HUDEP-2 (cell line): ENCODE data around the gene SEMA4D.

Source experiments
- DNase-seq, 76 experiments: peaks; one replicate each; lab custom pipeline; 2025; ENCODE audit not compliant: unreplicated experiment in 76 of 76; lab: John Stamatoyannopoulos, UW

SEMA4D gene, protein sequence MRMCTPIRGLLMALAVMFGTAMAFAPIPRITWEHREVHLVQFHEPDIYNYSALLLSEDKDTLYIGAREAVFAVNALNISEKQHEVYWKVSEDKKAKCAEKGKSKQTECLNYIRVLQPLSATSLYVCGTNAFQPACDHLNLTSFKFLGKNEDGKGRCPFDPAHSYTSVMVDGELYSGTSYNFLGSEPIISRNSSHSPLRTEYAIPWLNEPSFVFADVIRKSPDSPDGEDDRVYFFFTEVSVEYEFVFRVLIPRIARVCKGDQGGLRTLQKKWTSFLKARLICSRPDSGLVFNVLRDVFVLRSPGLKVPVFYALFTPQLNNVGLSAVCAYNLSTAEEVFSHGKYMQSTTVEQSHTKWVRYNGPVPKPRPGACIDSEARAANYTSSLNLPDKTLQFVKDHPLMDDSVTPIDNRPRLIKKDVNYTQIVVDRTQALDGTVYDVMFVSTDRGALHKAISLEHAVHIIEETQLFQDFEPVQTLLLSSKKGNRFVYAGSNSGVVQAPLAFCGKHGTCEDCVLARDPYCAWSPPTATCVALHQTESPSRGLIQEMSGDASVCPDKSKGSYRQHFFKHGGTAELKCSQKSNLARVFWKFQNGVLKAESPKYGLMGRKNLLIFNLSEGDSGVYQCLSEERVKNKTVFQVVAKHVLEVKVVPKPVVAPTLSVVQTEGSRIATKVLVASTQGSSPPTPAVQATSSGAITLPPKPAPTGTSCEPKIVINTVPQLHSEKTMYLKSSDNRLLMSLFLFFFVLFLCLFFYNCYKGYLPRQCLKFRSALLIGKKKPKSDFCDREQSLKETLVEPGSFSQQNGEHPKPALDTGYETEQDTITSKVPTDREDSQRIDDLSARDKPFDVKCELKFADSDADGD

DNA sequence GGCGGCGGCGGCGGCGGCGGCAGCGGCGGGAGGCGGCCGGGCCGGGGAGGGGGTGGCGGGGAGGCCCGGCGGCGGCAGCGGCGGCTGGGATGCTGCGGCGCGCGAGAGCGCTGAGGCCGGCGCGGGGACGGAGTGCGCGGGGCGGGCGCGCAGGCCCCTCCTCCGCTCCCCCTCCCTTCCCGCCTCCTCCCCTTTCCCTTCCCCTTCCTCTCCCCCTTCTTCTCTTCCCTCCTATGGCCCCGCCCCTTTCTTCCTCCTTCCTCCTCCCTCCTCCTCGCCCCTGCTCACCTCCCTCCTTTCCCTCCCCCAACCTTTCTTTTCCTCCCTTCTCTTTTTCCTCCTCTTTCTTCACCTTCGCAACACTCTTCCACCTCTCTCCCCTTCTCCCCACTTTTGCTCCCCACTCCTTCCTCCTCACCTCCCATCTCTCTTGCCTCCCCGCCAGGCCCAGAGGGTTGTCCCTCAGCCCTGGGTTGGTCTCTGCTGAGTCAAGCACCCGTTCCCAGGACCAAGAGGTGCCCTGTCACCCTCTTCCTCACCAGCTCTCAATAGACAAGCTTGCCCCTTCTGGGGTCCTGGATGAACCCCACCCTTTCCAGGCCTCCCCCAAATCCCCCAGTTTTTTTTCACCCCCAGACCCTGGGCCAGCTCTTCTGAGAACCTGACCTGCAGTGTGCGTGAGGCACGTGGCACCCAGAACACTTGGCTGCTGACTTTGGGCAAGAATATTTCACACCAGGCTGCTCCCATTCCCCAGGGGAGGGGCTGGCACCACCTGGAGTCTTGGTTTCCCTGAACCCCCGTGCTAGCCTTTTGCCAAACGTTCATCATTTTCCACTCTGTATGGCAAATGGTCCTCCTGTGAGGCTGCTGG lies at the start of gene SEMA4D:
Gene SEMA4D, minus strand, starts transcription at position 136 of the 874 bp plus-strand sequence. CDS start 92,657 bp downstream, outside the sequence.
- peak in 26 of 76 experiments; percentile 2 to 72 (median 38) for DNase-seq

DNA sequence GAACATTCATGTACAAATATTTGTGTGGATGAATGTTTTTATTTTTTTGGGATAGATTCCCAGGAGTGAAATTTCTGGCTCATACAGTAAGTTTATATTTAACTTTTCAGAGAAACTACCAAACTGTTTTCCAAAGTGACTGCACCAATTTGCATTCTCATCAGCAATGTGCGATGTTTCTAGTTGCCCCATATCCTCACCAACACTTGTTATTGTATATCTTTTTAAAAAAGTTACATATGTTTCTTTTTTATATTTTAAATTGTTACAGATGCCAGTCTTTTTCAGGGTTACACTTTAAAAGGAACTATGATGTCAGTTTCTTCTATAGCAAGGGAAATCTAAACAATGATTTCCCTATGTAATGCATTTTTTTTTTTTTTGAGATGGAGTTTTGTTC lies 49.1 kb upstream of the SEMA4D start:
- DNase-seq = no peak

DNA sequence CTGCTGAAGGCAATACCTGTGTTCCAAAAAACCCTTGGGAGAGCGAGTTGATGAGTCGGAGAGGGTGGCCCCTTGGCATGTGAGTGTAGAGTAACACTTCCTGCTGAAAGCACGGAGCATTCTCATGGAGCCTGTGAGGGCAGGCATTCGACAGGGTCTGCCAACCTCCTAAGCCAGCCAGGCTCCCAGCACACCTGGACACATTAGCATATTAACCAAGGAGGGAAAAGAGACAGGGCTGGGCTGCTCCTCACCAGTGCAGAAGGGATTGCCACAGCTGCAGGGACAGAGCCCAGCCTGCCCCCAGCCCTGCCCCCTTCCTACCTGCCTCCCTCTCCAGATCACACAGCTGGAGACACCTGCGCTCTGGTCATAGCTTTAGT lies 46.4 kb upstream of the SEMA4D start:
- no peak for DNase-seq

DNA sequence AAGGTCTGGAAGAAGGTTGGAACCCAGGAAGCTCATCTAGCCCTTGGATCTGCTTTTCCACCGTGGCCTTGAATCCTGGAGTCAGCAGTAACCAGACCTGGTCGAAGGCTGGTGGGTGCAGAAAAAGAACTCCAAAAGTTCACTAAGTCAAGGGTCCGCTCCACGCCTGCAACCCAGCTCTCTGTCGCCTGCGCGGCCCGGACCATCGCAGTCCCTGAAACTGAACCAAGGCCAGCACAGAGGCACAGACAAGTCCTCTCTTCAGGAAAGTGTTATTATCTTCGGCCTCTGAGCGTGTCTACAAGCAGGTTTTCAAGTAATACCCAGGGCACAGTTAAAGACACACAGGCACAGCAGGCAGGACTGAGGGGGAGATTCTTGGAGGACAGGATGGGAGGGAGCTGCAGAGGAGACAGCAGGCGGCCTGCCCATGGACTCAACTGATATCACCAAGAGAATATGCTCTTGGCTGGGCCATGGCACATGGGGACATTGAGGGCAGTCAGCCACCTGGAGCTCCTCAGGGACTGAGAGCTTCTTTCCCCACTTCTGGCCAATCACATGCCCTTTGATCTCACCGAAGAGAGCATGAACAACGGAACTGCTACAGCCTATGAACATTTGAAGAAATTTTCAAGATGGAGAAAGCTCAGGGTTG lies 45.8 kb upstream of the SEMA4D start:
- no peak for DNase-seq

DNA sequence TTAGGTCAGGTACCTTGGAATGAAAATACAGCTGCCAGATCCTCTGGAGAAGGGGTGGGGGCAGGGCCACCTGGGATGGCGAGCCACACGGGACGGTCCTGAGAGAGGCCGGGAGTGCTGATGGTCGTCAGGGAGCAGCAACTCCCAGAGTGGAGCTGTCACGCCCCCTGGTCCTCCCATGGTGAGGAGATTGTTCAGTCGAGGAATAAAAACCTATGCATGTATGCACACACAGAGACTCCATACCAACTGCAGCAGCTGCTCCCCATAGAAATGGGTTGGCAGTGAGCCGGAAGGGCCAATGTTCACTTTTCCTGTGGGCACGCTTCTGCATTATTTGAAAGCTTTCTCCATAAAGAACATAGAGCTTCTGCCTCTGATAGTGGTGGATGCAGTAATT lies 45.2 kb upstream of the SEMA4D start:
- DNase-seq = no peak

DNA sequence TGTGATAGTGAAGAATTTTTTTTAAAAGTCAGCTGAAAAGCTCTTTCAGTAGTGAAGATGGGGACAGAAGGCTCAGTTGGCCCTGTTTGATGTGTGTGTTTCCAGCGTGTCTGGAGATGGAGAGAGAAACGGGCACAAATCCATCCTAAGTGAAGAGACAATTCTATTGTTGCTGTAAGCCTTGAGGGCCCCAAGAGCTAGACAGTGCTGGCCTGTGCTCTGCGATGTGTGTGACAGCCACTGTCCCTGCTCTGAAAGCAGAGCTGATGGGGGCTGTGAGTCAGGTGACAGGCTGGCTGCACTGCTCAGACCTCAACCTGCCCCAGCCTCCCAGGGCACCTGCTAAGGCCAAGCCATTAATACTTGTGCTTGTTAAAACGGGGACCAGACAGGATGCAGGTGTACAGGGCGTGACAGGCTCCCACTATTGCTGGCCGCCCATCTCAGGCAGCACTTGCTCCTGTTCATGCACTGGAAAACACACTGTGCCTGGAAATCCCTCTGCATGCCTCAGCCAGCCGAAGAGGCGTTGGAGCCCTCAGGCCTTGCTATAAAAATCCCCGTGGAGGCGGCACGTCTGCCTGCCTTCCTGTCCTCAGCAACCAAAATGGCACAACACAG lies 44.6 kb upstream of the SEMA4D start:
- no peak for DNase-seq

DNA sequence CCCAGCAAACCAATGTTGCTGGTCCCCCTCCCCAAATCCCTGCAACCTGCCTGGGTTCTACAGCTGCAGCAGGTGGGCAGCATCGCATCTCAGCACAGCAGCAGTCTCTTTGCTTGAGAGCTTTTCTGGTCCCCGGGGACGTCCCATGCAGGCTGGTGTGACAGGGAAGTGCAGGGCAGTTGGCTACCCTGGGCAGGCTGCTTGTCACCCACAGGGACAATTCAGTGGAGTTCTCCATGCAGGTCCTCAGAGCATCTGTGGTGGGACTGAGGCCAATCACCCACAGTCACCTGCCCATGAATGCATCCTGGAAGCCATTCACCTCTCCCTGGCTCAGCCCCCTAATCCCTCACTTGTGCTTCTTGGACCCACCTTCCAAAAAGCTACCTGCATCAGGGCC lies 43.9 kb upstream of the SEMA4D start:
- no peak for DNase-seq

DNA sequence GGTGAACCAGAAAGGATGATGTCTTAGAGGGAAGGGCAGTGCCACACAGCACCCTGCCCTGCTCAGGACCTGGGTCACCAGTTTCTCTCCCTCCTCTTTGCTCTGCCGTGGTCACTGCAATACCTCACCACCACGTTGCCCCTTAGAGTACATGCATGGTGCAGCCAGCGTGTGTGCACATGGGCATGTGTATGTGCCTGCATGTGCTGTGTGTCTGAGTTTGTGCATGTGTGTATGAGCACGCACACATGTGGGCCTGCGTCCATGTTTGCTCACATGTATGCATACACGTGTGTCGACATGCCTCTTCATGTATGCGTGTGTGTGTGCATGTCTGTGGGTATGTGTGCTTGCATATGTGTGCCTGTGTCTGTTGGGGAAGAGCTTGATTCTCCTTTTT lies 41.5 kb upstream of the SEMA4D start:
- no peak for DNase-seq

DNA sequence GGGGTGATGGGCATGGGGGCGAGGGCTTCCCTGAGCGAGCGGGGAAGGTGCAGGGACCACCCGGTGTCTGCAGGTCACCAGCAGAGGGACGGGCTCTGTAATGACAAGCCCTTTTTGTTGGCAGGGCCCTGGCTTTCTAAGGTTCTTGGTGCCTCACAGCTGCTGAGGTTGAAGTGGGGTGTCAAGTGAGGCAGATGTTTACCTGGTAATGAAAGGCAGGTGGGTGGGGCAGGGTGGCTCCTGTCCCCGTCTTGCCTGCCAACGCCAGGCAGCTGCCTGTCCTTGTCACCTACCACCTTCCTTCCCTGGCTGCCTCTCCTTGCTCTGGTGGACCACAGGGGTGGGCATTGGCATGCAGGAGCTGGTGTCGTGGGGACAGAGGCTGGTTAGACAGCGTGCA lies 41.0 kb upstream of the SEMA4D start:
- DNase-seq = no peak

DNA sequence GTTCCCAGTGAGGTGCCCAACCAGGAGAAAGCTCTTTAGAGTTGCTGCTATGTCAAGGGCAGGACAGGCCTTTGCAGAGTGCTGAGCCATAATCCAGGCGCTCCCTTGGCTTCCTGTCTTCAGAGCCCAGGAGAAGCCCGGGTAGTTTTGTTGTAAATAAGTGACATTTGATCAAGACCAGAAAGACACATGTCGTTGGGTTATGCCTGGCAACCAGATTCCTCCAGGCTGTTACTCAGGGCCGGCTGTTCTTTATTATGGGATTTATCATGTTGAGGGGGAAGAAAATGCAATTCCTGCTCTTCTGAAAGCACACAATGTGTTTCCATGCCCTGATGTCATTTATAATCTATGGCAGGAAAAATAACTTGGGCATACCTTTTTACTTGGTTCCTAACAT lies 39.3 kb upstream of the SEMA4D start:
- DNase-seq = no peak

DNA sequence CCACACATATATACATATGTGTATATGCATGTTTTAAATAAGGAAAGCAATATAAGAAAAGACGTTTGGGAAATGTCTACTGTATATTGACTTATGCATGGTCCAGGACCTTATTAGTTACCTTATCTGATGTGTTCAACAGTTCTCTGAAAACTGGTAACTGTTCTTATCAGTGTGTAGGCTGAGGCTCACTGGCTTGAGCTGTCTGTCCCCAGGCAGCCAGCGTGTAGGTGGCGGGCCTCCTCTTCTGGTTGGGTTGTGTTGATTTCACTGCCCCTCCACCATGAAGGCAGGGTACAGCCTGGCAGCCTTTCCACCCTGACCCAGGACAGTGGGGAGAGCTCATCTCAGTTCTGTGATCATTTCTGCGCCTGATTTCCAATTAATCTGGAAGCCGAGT lies 38.7 kb upstream of the SEMA4D start:
- peak in 23 of 76 experiments; percentile 0 to 71 (median 34) for DNase-seq

DNA sequence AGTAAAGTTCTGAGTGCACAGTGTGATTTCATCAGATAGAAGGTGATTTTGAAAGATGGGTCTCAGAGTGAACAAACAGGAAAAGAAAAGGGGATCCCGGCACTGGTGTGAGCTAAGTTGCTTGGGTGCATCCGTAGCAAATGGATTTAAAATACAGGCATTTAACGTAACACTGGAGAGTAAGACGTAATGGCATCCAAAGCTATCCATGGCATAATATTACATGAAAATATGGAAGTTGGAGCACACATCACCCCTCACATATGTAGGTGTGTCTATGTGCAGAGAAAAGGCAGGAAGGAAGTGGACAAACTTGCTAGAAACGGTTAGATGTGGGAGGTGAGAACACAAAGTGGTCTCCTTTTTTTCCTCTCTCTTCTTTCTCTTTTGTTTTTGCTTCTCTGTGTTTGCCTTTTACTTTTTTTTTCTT lies 38.2 kb upstream of the SEMA4D start:
- peak in 2 of 76 experiments; percentile 11 to 34 for DNase-seq

DNA sequence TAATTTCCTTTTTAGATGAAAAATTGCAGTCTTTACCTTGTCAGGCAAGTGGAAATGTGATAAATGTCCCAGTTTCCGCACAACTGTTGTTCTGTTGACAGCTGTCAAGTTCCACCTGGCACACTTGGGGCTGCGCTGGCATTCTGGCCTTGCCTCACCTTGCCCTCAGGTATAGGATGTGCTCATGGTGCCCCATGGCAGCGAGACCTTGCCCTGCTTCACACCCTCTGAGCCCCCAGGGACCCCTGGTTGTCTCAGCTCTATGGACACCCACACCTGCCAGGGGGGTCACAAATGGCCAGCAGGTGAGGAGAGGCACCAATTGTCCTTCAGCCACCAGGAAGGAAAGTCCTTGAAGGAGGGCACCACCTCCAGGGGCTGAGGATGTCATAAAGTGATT lies 37.5 kb upstream of the SEMA4D start:
- no peak for DNase-seq

DNA sequence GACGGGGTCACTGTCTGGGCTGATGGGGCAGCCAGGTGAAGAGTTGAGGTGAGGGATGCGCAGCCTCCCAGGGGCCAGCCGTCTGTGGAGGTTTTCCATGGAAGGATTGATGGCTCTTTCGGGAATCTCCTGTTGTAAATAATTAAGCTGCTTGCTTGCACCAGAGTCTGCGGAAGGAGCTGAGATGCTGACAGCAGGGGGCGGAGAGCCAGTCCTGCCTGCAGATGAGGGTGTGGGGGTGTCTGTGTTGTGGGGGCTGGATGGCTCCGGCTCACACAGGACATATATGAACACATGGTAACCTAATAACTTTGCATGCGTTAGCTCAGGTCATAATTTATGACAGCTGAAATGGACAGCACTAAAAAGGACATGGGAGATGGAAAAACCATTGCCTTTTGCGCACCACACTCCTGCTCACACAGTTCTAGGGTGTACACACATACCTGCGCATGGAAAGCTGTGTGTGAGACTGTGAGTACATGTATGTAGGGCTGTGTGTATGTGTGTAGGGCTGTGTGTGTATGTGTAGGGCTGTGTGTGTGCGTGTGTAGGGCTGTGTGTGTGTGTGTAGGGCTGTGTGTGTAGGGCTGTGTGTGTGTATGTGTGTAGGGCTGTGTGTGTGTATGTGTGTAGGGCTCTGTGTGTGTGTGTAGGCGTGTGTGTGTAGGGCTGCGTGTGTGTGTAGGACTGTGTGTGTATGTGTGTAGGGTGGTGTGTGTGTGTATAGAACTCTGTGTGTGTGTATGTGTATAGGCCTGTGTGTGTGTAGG lies 36.8 kb upstream of the SEMA4D start:
- DNase-seq = no peak

DNA sequence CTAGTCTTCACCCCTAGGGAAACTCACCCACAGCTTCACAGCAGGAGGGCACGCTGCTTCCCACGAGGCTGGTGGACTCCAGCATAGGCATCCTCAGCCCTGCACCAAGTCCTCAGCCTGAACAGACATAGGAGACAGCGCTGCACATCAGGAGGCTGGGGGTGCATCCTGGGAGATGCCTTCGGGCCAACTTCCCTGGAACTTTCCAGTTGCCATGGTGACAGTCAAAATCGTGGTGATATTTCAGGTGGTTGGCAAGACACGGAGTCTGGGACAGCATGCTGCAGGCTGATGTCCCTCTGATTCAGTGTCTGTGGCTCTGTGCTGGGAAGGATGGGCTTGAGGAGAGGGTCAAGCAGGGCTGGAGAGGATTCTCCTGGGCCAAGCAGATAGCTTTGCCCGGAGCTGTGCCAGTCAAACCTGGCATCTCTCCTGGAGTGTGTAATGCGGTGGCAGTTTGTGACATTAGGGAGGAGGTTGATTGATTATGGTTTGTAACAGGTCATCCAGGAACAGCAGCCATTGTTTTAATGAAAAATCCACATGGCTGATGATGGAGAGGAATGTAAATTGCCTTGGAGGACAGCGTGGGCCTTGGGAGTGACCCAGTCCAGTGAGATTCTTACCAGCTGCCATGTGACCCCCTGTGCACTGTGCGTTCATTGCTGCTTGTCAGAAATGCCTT lies 35.6 kb upstream of the SEMA4D start:
- no peak for DNase-seq

DNA sequence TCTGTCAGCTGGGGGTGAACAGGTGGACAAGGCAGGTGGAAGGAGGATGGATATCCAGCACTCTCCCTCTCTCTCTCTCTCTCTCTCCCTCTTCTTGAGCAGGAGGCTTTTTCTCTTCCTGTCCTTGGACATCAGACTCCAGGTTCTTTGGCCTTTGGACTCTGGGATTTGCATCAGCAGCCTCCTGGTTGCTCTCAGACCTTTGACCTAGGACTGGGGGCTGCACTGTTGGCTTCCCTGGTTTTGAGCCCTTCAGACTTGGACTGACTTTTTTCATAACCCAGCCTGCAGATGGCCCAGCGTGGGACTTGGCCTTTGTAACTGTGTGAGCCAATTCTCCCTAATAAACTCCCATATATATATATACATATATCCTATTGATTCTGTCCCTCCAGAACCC lies 35.0 kb upstream of the SEMA4D start:
- DNase-seq = no peak

DNA sequence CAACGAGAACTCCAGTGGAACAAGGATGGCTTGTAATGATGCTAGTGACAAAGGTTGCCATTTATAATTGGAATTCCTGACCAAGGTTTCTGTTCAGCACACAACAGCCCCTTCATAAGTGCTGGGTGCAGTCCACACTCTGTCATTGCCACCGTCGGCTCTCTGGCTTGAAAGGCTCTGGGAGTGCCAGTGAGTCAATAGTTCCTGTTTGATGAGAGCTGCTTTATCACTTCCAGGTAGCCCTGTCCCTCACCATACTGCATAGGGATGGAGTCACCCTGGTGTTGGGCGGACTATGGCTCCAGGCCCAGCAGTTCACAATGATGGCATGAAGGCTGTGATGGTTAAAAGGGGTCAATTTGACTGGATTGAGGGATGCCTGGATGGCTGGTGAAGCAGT lies 34.6 kb upstream of the SEMA4D start:
- DNase-seq = no peak

DNA sequence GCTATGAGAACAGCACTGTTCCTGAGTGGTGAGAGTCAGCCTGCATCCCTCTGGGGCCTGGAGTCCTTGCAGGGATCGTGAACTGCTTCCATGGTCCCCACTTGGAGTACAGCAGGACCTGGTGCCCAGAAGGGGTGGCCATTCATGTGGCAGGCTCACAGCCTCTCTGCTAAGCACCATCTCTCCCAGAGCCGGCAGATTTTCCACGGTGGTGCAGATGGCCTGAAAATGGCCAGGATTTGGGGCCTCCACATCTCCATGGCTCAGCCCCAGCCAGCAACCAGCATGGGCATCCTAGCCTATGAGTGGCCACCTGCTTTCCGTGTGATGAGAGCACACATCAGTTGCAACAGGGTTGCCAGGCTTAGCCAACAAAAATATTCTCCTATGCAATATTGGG lies 33.9 kb upstream of the SEMA4D start:
- DNase-seq = no peak

DNA sequence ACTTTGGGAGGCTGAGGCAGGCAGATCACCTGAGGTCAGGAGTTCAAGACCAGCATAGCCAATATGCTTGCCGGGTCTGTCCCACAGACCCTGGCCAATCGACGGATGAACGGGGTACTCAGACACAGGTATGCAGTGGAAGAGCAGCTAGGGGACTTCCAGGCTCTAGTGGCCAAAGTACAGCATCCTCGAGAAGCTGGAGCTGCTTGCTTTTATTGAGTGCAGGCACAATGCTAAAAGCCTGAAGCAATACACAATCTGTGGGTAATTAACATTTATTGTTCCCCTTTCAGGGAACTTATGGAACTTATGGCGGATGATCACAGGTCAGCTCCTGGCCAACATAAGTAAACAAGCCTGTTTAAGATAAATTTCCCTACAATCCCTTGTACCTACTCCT lies 32.8 kb upstream of the SEMA4D start:
- no peak for DNase-seq
